Activated T-helper 17 cell treated with anti-CD3 and anti-CD28 coated beads, Interleukin-2, amount 50 U/mL, for 72 hours (primary cell): ENCODE measurements around the gene INTS14. TPM values are rescaled to one million over a fixed set of nuclear protein-coding genes. Genes with fewer than 3 reads are reported as not detected.
A peak's percentile ranks its signal among the peaks of the same experiment; 100 is the strongest.
"Not testable (repeated sequence)": the region's sequence is repeated elsewhere in the genome, so short reads cannot be mapped to it uniquely, and the experiment has no call there.

Source experiments
- ATAC-seq: fragments of 150-1000 bp; cut with Tn5 transposase; replicated peaks from 2 replicates; pipeline ENCODE4 v1.10.0; 2021; ENCODE audit warnings: mild to moderate bottlenecking, moderate library complexity
- H3K27ac Mint-ChIP-seq: one replicate; pipeline ENCODE4 v1.8.0; 2022; ENCODE audit warnings: mixed read lengths
- H3K27me3 Mint-ChIP-seq: one replicate; pipeline ENCODE4 v1.8.0; 2022; ENCODE audit warnings: mixed read lengths
- H3K36me3 Mint-ChIP-seq: one replicate; pipeline ENCODE4 v1.8.0; 2022; ENCODE audit warnings: low read depth, mild to moderate bottlenecking, mixed read lengths
- H3K4me1 Mint-ChIP-seq: one replicate; pipeline ENCODE4 v1.8.0; 2022; ENCODE audit warnings: mixed read lengths
- H3K4me3 Mint-ChIP-seq: one replicate; pipeline ENCODE4 v1.8.0; 2022; ENCODE audit warnings: mild to moderate bottlenecking, mixed read lengths
- H3K9me3 Mint-ChIP-seq: one replicate; pipeline ENCODE4 v1.8.0; 2022; ENCODE audit warnings: mixed read lengths
- total RNA-seq, 2 donors: library from RNA; stranded (reverse); gene quantifications; one replicate each; pipeline ENCODE4 v1.2.3, GENCODE V29; 2022

INTS14 gene
- total RNA-seq, 2 donors from 2014 or later, result 40.0 to 77.6 TPM

GRCh38 chr15:65549288-65549687 is 61.6 kb downstream of the INTS14 start:
- H3K27ac Mint-ChIP-seq, ATAC-seq, H3K9me3 Mint-ChIP-seq, H3K27me3 Mint-ChIP-seq, H3K4me3 Mint-ChIP-seq: not testable (repeated sequence)
- Mint-ChIP-seq H3K36me3 (peaks cover 13% of the 10 kb centered on the region), H3K4me1 (peaks cover 17% of the 10 kb centered on the region)

GRCh38 chr15:65547841-65548240 is 63.1 kb downstream of the INTS14 start:
- Mint-ChIP-seq H3K36me3 (no peaks in the 10 kb centered on the region), H3K27ac (no peak overlapping the region), H3K4me3 (no peak overlapping the region), H3K4me1 (peaks cover 17% of the 10 kb centered on the region), H3K9me3 (no peaks in the 10 kb centered on the region), H3K27me3 (no peaks in the 10 kb centered on the region)
- ATAC-seq, result no peak

GRCh38 chr15:65541231-65541820 is 69.6 kb downstream of the INTS14 start:
- H3K9me3 Mint-ChIP-seq, result no peaks in the 10 kb centered on the region
- no peaks in the 10 kb centered on the region for H3K27me3 Mint-ChIP-seq
- peaks cover 17% of the 10 kb centered on the region for H3K4me1 Mint-ChIP-seq
- no peak for ATAC-seq
- no peaks in the 10 kb centered on the region for H3K36me3 Mint-ChIP-seq
- no peak overlapping the region for H3K4me3 Mint-ChIP-seq
- no peak overlapping the region for H3K27ac Mint-ChIP-seq

- no peak for ATAC-seq
- H3K36me3 Mint-ChIP-seq, result no peaks in the 10 kb centered on the region
Measured at GRCh38 chr15:65540314-65540713, 70.6 kb downstream of the INTS14 start.

GRCh38 chr15:65535192-65535591 is 75.7 kb downstream of the INTS14 start:
- no peak for ATAC-seq
- H3K4me1 Mint-ChIP-seq, result peaks cover 20% of the 10 kb centered on the region
- H3K27ac Mint-ChIP-seq, result no peak overlapping the region
- H3K4me3 Mint-ChIP-seq, result no peak overlapping the region
- H3K36me3 Mint-ChIP-seq, result no peaks in the 10 kb centered on the region
- no peaks in the 10 kb centered on the region for H3K9me3 Mint-ChIP-seq
- H3K27me3 Mint-ChIP-seq, result no peaks in the 10 kb centered on the region

More at GRCh38 chr15:65540314-65540713, 70.6 kb downstream of the INTS14 start:
- H3K27me3 Mint-ChIP-seq, result no peaks in the 10 kb centered on the region
- no peak overlapping the region for H3K4me3 Mint-ChIP-seq
- no peaks in the 10 kb centered on the region for H3K9me3 Mint-ChIP-seq
- H3K27ac Mint-ChIP-seq, result no peak overlapping the region
- peaks cover 17% of the 10 kb centered on the region for H3K4me1 Mint-ChIP-seq

- peak overlapping the region; percentile 88 for H3K4me3 Mint-ChIP-seq
- H3K9me3 Mint-ChIP-seq, result no peaks in the 10 kb centered on the region
Measured at GRCh38 chr15:65533057-65533756, 77.7 kb downstream of the INTS14 start.

GRCh38 chr15:65532738-65533051 is 78.2 kb downstream of the INTS14 start:
- ATAC-seq, result no peak
- H3K9me3 Mint-ChIP-seq, result no peaks in the 10 kb centered on the region
- no peaks in the 10 kb centered on the region for H3K27me3 Mint-ChIP-seq
- no peak overlapping the region for H3K27ac Mint-ChIP-seq
- H3K4me3 Mint-ChIP-seq, result peak overlapping the region; percentile 88
- peaks cover 15% of the 10 kb centered on the region for H3K4me1 Mint-ChIP-seq
- no peaks in the 10 kb centered on the region for H3K36me3 Mint-ChIP-seq

More at GRCh38 chr15:65533057-65533756, 77.7 kb downstream of the INTS14 start:
- H3K4me1 Mint-ChIP-seq, result peaks cover 19% of the 10 kb centered on the region
- no peaks in the 10 kb centered on the region for H3K36me3 Mint-ChIP-seq
- no peak overlapping the region for H3K27ac Mint-ChIP-seq
- no peaks in the 10 kb centered on the region for H3K27me3 Mint-ChIP-seq
- no peak for ATAC-seq

- H3K9me3 Mint-ChIP-seq, result no peaks in the 10 kb centered on the region
- H3K4me3 Mint-ChIP-seq, result peak within 1 kb of the TSS; percentile 88
- ATAC-seq, result peak; percentile 98
- H3K27me3 Mint-ChIP-seq, result no peaks in the 10 kb centered on the region
- H3K36me3 Mint-ChIP-seq, result no peaks in the 10 kb centered on the region
- peaks cover 15% of the 10 kb centered on the region for H3K4me1 Mint-ChIP-seq
- peak within 1 kb of the TSS; percentile 92 for H3K27ac Mint-ChIP-seq
Measured at GRCh38 chr15:65530318-65531111, 80.4 kb downstream of the INTS14 start, which contains the start of gene HACD3. HACD3 (plus strand) TSS chr15:65530463; CDS start chr15:65530632, 169 bp downstream.

- peaks cover 15% of the 10 kb centered on the region for H3K4me1 Mint-ChIP-seq
- H3K4me3 Mint-ChIP-seq, result peak overlapping the region; percentile 88
- ATAC-seq, result peak; percentile 29
- H3K9me3 Mint-ChIP-seq, result no peaks in the 10 kb centered on the region
- H3K27ac Mint-ChIP-seq, result peak overlapping the region; percentile 92
- no peaks in the 10 kb centered on the region for H3K36me3 Mint-ChIP-seq
- no peaks in the 10 kb centered on the region for H3K27me3 Mint-ChIP-seq
Measured at GRCh38 chr15:65529762-65530317, 81.1 kb downstream of the INTS14 start.

Other genes with a start within 250 kb of the INTS14 start
- gene IGDCC3, start 233.1 kb downstream of the INTS14 start, total RNA-seq, result not detected
- under 1 TPM; 0.15 to 0.66 TPM for gene IGDCC4, start 188.2 kb downstream of the INTS14 start, total RNA-seq
- 10 to 100 TPM; 30.7 to 31.4 TPM for gene DPP8, start 93.4 kb downstream of the INTS14 start, total RNA-seq
- 10 to 100 TPM; 24.9 to 44.7 TPM for gene HACD3, start 80.7 kb downstream of the INTS14 start, total RNA-seq
- gene SLC24A1, start 10.8 kb upstream of the INTS14 start, total RNA-seq, result 1 to 10 TPM; 2.9 to 3.3 TPM
- 10 to 100 TPM; 48.2 to 61.2 TPM for gene DENND4A, start 181.2 kb upstream of the INTS14 start, total RNA-seq